ENCODE data around the gene PAEP. TPM values are rescaled to one million over a fixed set of nuclear protein-coding genes. Genes with fewer than 3 reads are reported as not detected.

Gene PAEP
- total RNA-seq, 4 donors from 2014 or later = not detected

DNA sequence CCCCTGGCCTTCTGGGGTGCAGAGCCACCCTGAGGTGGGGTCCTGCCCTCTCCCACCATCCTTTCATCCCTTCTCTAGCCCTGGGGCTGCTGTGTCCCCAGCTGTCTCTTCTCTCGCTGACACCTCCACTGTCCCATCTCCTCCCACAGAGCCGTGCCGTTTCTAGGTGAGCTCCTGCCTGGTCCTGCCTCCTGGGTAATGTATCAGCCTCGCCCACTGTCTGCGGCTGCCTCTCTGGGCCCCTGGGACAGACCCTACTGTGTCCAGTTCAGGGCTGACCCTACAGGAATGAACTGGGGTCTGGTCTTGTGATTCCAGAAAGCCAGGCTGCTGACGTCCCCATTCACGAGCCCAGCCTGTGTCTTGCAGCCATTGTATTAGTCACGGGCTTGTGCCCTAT lies 4.1 kb downstream of the PAEP start:
- no peak for TF ChIP-seq CTCF (IDR thresholded peaks at IDR 0.05; ENCODE audit: low read depth)

DNA sequence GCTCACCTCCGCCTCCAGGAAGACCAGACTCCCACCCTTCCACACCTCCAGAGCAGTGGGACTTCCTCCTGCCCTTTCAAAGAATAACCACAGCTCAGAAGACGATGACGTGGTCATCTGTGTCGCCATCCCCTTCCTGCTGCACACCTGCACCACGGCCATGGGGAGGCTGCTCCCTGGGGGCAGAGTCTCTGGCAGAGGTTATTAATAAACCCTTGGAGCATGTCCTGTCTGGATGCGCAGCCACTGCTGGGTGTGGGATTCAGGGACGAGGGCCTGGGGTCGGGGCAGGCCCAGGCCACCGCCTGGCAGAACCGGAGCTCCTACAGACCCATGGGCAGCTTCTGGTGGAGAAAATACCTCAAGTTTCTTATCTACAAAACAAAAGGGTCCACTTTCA lies 5.0 kb downstream of the PAEP start:
- TF ChIP-seq CTCF (IDR thresholded peaks at IDR 0.05; ENCODE audit: low read depth) = no peak

DNA sequence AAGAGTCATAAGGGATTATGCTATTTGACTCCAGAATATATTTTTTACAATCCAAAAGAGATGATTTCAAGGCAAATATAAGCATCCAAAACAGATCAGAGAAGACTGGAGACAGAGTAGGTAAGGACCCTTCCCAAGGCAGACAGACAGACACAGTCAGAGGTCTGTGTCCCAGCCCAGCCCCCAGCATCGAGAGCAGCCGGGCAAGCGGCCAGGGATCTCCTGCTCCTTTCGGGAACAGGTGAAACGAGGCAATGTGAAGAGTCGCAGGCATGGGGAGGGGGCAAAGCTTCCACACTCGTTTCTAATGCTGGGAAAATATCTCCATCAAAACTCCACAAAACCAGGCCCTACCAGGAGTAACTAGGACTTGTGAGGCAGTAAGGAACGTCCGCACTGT lies 5.8 kb downstream of the PAEP start:
- TF ChIP-seq CTCF (IDR thresholded peaks at IDR 0.05; ENCODE audit: low read depth) = no peak

- TF ChIP-seq CTCF (IDR thresholded peaks at IDR 0.05; ENCODE audit: low read depth) = no peak
Measured at GRCh38 chr9:135568026-135568425, 6.5 kb downstream of the PAEP start.

- TF ChIP-seq CTCF (IDR thresholded peaks at IDR 0.05; ENCODE audit: low read depth) = no peak
Measured at GRCh38 chr9:135570456-135570855, 8.9 kb downstream of the PAEP start.

DNA sequence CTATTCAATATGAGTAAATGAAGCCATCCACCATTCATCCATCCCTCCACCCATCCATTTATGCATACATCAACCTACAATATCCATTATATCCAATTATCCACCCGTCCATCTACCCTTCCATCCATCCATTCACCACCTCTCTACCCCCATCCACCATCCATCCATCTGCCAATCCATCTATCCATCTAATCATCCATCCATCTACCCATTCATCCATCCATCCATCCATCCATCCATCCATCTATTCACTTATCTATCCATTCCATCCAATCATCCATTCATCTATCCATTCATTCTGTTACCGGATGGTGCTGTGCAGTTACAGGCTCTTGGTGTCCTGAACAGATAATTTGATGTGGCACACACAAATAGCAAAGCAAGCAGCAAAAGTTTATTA lies 10.7 kb downstream of the PAEP start:
- TF ChIP-seq CTCF (IDR thresholded peaks at IDR 0.05; ENCODE audit: low read depth) = no peak

DNA sequence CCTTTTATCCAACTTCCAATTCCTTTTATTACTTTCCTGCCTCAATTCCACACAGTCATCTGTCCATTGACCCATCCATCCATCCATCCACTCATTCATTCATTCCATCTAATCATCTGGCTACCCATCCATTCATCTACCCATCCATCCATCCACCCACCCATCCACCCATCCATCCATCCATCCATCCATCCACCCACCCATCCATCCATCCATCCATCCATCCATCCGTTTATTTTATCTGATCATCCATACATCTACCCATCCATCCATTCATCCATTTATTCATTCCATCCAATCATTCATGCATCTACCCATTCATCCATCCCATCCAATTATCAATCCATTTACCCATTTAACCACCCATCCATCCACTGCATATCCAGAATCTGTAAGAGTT lies 11.6 kb downstream of the PAEP start:
- TF ChIP-seq CTCF (IDR thresholded peaks at IDR 0.05; ENCODE audit: low read depth) = no peak

GRCh38 chr9:135574331-135574730 lies 12.8 kb downstream of the PAEP start:
- no peak for TF ChIP-seq CTCF (IDR thresholded peaks at IDR 0.05; ENCODE audit: low read depth)
